K562 (cell line): ENCODE results near the gene RNF168. TPM values are rescaled to one million over a fixed set of nuclear protein-coding genes. Genes with fewer than 3 reads are reported as not detected.
A peak's percentile ranks its signal among the peaks of the same experiment; 100 is the strongest.

Experiments used
- BCL6 ChIP-seq: fragments of 250-450 bp; sonication (Bioruptor Pico); IDR thresholded peaks from 2 replicates; pipeline ENCODE4 v1.4.0; 2020
- BRD9 ChIP-seq: fragments of 450-650 bp; IDR thresholded peaks from 2 replicates; pipeline ENCODE4 v1.6.1; 2018; ENCODE audit warnings: low read depth; ENCODE audit not compliant: partially characterized antibody
- CBFA2T3 ChIP-seq: fragments of 450-650 bp; IDR thresholded peaks from 2 replicates; pipeline ENCODE4 v1.6.1; 2017
- CHD1 ChIP-seq: fragments of 200-600 bp; sonication (generic); IDR thresholded peaks from one replicate; pipeline ENCODE4 v1.6.1; 2012; ENCODE audit warnings: mild to moderate bottlenecking, moderate library complexity, low read length, inconsistent platforms
- CTBP1 ChIP-seq: fragments of 450-650 bp; IDR thresholded peaks from 2 replicates; pipeline ENCODE4 v1.6.1; 2016; ENCODE audit warnings: borderline replicate concordance
- DPF2 ChIP-seq: fragments of 450-650 bp; IDR thresholded peaks from 2 replicates; pipeline ENCODE4 v1.6.1; 2016
- HDAC3 ChIP-seq: fragments of 450-650 bp; IDR thresholded peaks from 2 replicates; pipeline ENCODE4 v1.6.1; 2018; ENCODE audit warnings: borderline replicate concordance, mild to moderate bottlenecking, moderate library complexity; ENCODE audit not compliant: partially characterized antibody
- HMG20A ChIP-seq: fragments of 450-650 bp; formaldehyde crosslinking; conservative IDR thresholded peaks from 2 replicates; pipeline ENCODE4 v1.4.0; 2020; ENCODE audit warnings: mild to moderate bottlenecking, mixed read lengths
- HOXB6 ChIP-seq: fragments of 250-450 bp; sonication (Bioruptor Pico); IDR thresholded peaks from 2 replicates; pipeline ENCODE4 v1.5.1; 2022; ENCODE audit warnings: mild to moderate bottlenecking, borderline replicate concordance
- MCM7 ChIP-seq, 2 experiments: fragments of 450-650 bp; IDR thresholded peaks; 2 replicates each; pipeline ENCODE4 v1.6.1; 2016 to 2018
- MECOM ChIP-seq: fragments of 250-450 bp; sonication (Bioruptor Pico); IDR thresholded peaks from 2 replicates; pipeline ENCODE4 v1.8.0; 2022; ENCODE audit warnings: inconsistent platforms
- NCOA1 ChIP-seq: fragments of 450-650 bp; IDR thresholded peaks from 2 replicates; pipeline ENCODE4 v1.6.1; 2016; ENCODE audit warnings: low read depth
- NR2C1 ChIP-seq, 2 experiments: fragments of 450-650 bp; IDR thresholded peaks; 2 replicates each; pipeline ENCODE4 v1.6.1; 2017; ENCODE audit warnings: mild to moderate bottlenecking in 2 of 2, antibody characterized with exemption in 1 of 2, inconsistent platforms in 1 of 2, missing compliant biosample characterization in 1 of 2, missing genetic modification characterization in 1 of 2
- NR2C2 ChIP-seq, 2 experiments: fragments of 200-800 bp in 1 of 2; sonication (Bioruptor generic) in 1 of 2; sonication (generic) in 1 of 2; formaldehyde crosslinking in 1 of 2; IDR thresholded peaks; 2 replicates each; pipeline versions ENCODE4 v1.6.1 to v1.8.0; 2016 to 2022; ENCODE audit warnings: mild to moderate bottlenecking in 1 of 2, missing compliant biosample characterization in 1 of 2, missing genetic modification characterization in 1 of 2, missing genetic modification reagents in 1 of 2
- RFX5 ChIP-seq: IDR thresholded peaks from 2 replicates; pipeline ENCODE4 v1.6.1; 2011; ENCODE audit warnings: low read depth, mild to moderate bottlenecking, improper control_type of control experiment, low read length
- RUNX1 ChIP-seq: sonication (generic); IDR thresholded peaks from 2 replicates; pipeline ENCODE4 v1.6.1; 2016; ENCODE audit warnings: antibody characterized with exemption, low read depth
- SOX6 ChIP-seq: fragments of 450-650 bp; IDR thresholded peaks from 2 replicates; pipeline ENCODE4 v1.6.1; 2014; ENCODE audit warnings: mild to moderate bottlenecking
- SRF ChIP-seq, 2 experiments: fragments of 250-450, 450-650 bp in 1 of 2; sonication (Bioruptor Pico) in 1 of 2; sonication (generic) in 1 of 2; formaldehyde crosslinking; IDR thresholded peaks; 2 replicates each; pipeline versions ENCODE4 v1.5.0 to v1.5.1; 2020 to 2022; ENCODE audit warnings: mild to moderate bottlenecking in 1 of 2, missing genetic modification reagents in 1 of 2
- TAL1 ChIP-seq: fragments of 450-650 bp; IDR thresholded peaks from 2 replicates; pipeline ENCODE4 v1.6.1; 2016; ENCODE audit warnings: mild to moderate bottlenecking
- XRCC4 ChIP-seq: IDR thresholded peaks from one replicate; pipeline ENCODE4 v1.6.1; 2011; ENCODE audit not compliant: insufficient read depth, insufficient read length; ENCODE audit errors: extremely low read depth
- ZNF407 ChIP-seq: fragments of 450-650 bp; IDR thresholded peaks from 2 replicates; pipeline ENCODE4 v1.6.1; 2016; ENCODE audit warnings: low read depth
- ZSCAN29 ChIP-seq: fragments of 450-650 bp; IDR thresholded peaks from 2 replicates; pipeline ENCODE4 v1.6.1; 2017
- polyA plus RNA-seq, 8 experiments: library from polyadenylated mRNA; depleted of rRNA in 4 of 8; stranded (reverse) in 5 of 8; unstranded in 3 of 8; fragments of >200 nt; fragmentation: Nextera tagmentation in 2 of 8; fragmentation: Illumina TruSeq in 1 of 8; extraction: Ambion mirVana in 2 of 8; extraction: Trizol in 1 of 8; gene quantifications; 2 replicates each; pipeline versions ENCODE4 v1.2.1 to v1.2.3, GENCODE V29; 2011 to 2014; ENCODE audit warnings: inconsistent platforms in 1 of 8, missing spikeins in 1 of 8
- total RNA-seq, 7 experiments: library from RNA; depleted of rRNA in 6 of 7; stranded (reverse); fragments of >200 nt in 6 of 7; fragmentation: Illumina TruSeq in 2 of 7; extraction: Trizol in 2 of 7; gene quantifications; 2 replicates each; pipeline versions ENCODE4 v1.2.1 to v1.2.3, GENCODE V29; 2011 to 2021; ENCODE audit warnings: low replicate concordance in 1 of 7
- TF ChIP-seq, protein P1 (sequence below): sonication (generic); formaldehyde crosslinking; IDR thresholded peaks from 2 replicates; pipeline ENCODE4 v1.8.0; 2022; ENCODE audit warnings: mild to moderate bottlenecking, low read depth, missing genetic modification reagents

RNF168 gene
- total and polyA plus RNA-seq, 9 of the 15 experiments (the other 6 are each of a cell fraction or from before 2014, with no cell fraction given), result 6.0 to 32.1 (median 16.6) TPM

DNA sequence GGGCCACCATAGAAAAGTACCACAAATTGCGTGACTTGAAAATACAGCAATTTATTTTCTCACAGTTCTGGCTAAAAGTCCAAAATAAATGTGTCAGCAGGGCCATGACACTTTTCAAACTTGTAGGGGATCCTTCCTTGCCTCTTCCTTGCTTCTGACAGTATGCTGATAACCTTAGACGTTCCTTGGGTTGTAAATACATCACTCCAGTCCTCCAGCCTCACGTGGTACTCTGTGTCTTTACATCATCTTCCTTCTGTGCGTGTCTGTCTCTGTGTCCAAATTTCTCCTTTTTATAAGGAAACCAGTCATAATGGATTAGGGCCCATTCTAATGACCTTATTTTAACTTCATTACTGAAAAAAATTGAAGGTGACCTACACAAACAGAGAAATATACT is 7.4 kb downstream of the RNF168 start (continued):
- TF ChIP-seq ZSCAN29, result no peak
- TF ChIP-seq CTBP1, result peak; percentile 50; the same call in 1 of the 2 replicates
- TF ChIP-seq RUNX1, result no peak
- TF ChIP-seq NR2C1 (IDR thresholded peaks at IDR 0.05), result no peak
- peak; percentile 20; the same call in 1 of the 2 replicates for TF ChIP-seq NR2C1 (tag; IDR thresholded peaks at IDR 0.05)
- TF ChIP-seq BCL6 (CRISPR knock-in tag), result no peak
- no peak for TF ChIP-seq SOX6
- TF ChIP-seq HOXB6 (CRISPR knock-in tag), result no peak
- no peak for TF ChIP-seq SRF (CRISPR knock-in tag; IDR thresholded peaks at IDR 0.05)
- no peak for TF ChIP-seq HMG20A (CRISPR knock-in tag)
- TF ChIP-seq BRD9, result peak; percentile 10
- TF ChIP-seq RFX5, result no peak
- TF ChIP-seq MECOM (CRISPR knock-in tag), result peak; percentile 54; the same call in 1 of the 2 replicates
- no peak for TF ChIP-seq NR2C2 (CRISPR knock-in tag; IDR thresholded peaks at IDR 0.05)
- no peak for TF ChIP-seq NR2C2 (tag; IDR thresholded peaks at IDR 0.05)
- TF ChIP-seq NCOA1, result no peak
- no peak for TF ChIP-seq HDAC3
- TF ChIP-seq MCM7 (IDR thresholded peaks at IDR 0.05), result no peak
- no peak for TF ChIP-seq CHD1
- TF ChIP-seq ZNF407, result no peak
- TF ChIP-seq, protein P1, sequence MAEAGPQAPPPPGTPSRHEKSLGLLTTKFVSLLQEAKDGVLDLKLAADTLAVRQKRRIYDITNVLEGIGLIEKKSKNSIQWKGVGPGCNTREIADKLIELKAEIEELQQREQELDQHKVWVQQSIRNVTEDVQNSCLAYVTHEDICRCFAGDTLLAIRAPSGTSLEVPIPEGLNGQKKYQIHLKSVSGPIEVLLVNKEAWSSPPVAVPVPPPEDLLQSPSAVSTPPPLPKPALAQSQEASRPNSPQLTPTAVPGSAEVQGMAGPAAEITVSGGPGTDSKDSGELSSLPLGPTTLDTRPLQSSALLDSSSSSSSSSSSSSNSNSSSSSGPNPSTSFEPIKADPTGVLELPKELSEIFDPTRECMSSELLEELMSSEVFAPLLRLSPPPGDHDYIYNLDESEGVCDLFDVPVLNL (CRISPR knock-in tag), result no peak
- TF ChIP-seq CBFA2T3, result peak; percentile 55
- TF ChIP-seq DPF2, result peak; percentile 61
- peak; percentile 15; the same call in 1 of the 2 replicates for TF ChIP-seq TAL1
- no peak for TF ChIP-seq XRCC4
